ENCODE data around the gene NPHP3.
A peak's percentile ranks its signal among the peaks of the same experiment; 100 is the strongest.
"Not testable (repeated sequence)": the region's sequence is repeated elsewhere in the genome, so short reads cannot be mapped to it uniquely, and the experiment has no call there.

Gene NPHP3

DNA sequence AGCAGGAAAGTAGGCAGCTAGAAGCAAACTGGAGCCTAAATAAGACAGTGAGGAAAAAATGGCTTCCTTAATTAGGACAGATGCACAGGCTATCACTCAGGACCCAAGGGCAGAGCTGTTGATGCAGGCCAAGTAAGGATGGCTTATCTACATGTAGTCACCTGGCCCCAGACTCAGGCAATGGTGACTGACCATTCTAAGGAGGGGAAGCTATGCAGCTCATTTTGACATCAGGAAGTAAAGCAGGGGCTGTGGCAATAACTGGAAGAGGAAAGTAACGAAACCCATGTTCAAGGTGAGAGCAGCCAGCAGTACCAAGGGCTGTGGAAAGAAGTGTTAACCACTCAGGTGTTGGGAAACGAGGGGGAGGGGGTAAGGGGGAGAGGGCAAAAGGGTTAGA is 78.8 kb downstream of the NPHP3 start:
- TF ChIP-seq CTCF (conservative IDR thresholded peaks at IDR 0.05): no peak
- TF ChIP-seq ZFX (IDR thresholded peaks at IDR 0.05): no peak
- no peak overlapping the region for H3K27ac ChIP-seq

DNA sequence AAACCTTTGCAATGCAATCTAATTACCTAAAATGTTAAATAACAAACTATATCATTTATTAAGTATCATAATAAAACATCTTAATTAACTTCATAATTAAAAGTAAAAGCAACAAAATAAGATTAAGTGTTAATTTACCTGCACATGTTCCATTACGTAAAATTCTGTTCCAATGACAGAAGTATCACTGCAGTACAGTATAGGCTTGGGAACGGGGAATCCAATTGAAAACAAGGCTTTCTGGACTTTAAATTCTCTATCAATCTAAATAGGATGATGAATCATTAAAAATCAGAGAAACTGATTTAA is 79.7 kb downstream of the NPHP3 start:
- no peak overlapping the region for H3K27ac ChIP-seq
- peak; percentile 76 for TF ChIP-seq CTCF (conservative IDR thresholded peaks at IDR 0.05)
- no peak for TF ChIP-seq ZFX (IDR thresholded peaks at IDR 0.05)

DNA sequence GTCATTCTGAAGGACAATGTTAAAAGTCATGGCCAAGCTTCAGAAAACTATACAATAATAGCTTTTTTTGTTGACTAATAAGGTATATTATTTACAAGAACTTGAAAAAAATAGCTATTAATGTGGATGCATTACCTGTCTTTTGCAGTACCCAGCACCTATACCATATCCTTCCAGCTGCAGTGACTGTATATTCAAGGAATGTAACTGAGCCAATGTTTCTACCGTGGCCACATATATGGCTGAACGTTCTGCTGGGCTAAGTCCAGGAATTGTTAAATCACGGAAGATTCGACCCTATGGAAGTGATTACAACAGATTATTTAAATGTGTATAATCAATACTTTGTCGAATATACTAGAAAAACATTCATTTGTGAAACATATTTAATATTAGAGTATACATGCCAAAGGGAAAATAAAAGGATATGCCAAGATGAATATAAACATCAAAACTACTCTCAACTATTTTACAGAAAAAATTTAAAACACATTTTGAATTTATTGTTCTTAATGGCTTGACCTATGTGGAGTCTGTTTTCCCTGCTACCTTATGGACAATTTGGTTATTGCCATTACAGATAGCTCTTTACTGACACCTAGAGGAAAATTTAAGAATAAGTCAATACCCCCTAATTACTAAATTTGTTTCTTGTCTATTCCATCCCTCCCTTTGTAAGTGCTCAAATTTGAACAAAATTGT is 80.2 kb downstream of the NPHP3 start:
- TF ChIP-seq CTCF (conservative IDR thresholded peaks at IDR 0.05): peak; percentile 95
- no peak for TF ChIP-seq ZFX (IDR thresholded peaks at IDR 0.05)

GRCh38 chr3:132641427-132641826 is 80.8 kb downstream of the NPHP3 start:
- not testable (repeated sequence) for H3K27ac ChIP-seq

More for the DNA sequence above, 80.2 kb downstream of the NPHP3 start:
- H3K27ac ChIP-seq: no peak overlapping the region

- H3K27ac ChIP-seq: no peak overlapping the region
Measured at GRCh38 chr3:132638706-132639105, 83.5 kb downstream of the NPHP3 start.

GRCh38 chr3:132637590-132637989 is 84.6 kb downstream of the NPHP3 start:
- no peak for TF ChIP-seq CTCF (conservative IDR thresholded peaks at IDR 0.05)
- TF ChIP-seq ZFX (IDR thresholded peaks at IDR 0.05): no peak
- H3K27ac ChIP-seq: no peak overlapping the region

More at GRCh38 chr3:132638706-132639105, 83.5 kb downstream of the NPHP3 start:
- TF ChIP-seq CTCF (conservative IDR thresholded peaks at IDR 0.05) (no peak), ZFX (IDR thresholded peaks at IDR 0.05) (no peak)

DNA sequence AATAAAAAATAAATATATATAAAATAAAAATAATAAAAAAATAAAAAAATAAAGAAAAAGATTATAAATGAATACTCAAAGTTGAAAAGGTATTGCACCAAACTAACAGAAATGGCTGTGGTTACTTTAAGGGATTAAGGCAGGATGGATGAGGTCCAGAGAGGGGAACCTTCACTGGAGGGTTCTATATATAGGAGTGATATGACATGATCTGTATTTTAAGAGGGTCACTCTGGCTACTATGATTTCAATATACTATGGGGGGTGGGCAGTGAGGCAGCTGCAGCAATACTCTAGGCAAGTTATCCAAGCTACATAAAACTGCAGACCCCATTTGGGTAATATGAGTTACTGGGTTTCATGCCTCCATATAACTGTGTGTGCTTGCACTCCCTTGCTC is 87.2 kb downstream of the NPHP3 start:
- no peak overlapping the region for H3K27ac ChIP-seq
- no peak for TF ChIP-seq CTCF (conservative IDR thresholded peaks at IDR 0.05)
- no peak for TF ChIP-seq ZFX (IDR thresholded peaks at IDR 0.05)

Measured in C4-2B (cell line).